OCI-LY1 (cell line): ENCODE measurements around the gene PTGS1.
"Not testable (repeated sequence)": the region's sequence is repeated elsewhere in the genome, so short reads cannot be mapped to it uniquely, and the experiment has no call there.

Source experiments
- H2AFZ ChIP-seq: fragments of 200-600 bp; sonication (generic), shearing (Covaris generic); 2 replicates; pipeline ENCODE4 v1.6.0; 2014; ENCODE audit warnings: antibody characterized with exemption, mild to moderate bottlenecking, low read length
- H3F3A ChIP-seq: fragments of 200-600 bp; sonication (generic), shearing (Covaris generic); 2 replicates; pipeline ENCODE4 v1.6.0; 2014; ENCODE audit warnings: mild to moderate bottlenecking, antibody characterized with exemption, low read length, moderate library complexity; ENCODE audit not compliant: insufficient read depth
- H3K27ac ChIP-seq: fragments of 200-600 bp; sonication (generic); 2 replicates; pipeline ENCODE4 v1.5.1; 2014; ENCODE audit warnings: low read length, mixed run types, mild to moderate bottlenecking, low read depth; ENCODE audit not compliant: poor library complexity, severe bottlenecking
- H3K27me3 ChIP-seq: fragments of 200-600 bp; sonication (generic); 2 replicates; pipeline ENCODE4 v1.6.0; 2014; ENCODE audit warnings: antibody characterized with exemption, mild to moderate bottlenecking, low read length, moderate library complexity; ENCODE audit not compliant: insufficient read depth
- H3K36me3 ChIP-seq: fragments of 200-600 bp; sonication (generic); 2 replicates; pipeline ENCODE4 v1.6.1; 2014; ENCODE audit warnings: mild to moderate bottlenecking, antibody characterized with exemption, low read length, moderate library complexity, mixed read lengths; ENCODE audit not compliant: insufficient read depth
- H3K4me1 ChIP-seq: fragments of 200-600 bp; sonication (generic); 2 replicates; pipeline ENCODE4 v1.5.1; 2014; ENCODE audit warnings: mild to moderate bottlenecking, low read length, moderate library complexity; ENCODE audit not compliant: insufficient read depth, severe bottlenecking
- H3K4me2 ChIP-seq: fragments of 200-600 bp; sonication (generic), shearing (Covaris generic); 2 replicates; pipeline ENCODE4 v1.6.1; 2014; ENCODE audit warnings: low read length
- H3K4me3 ChIP-seq: fragments of 200-600 bp; sonication (generic); 2 replicates; pipeline ENCODE4 v1.5.1; 2014; ENCODE audit warnings: low read length, low read depth, mild to moderate bottlenecking, mixed read lengths; ENCODE audit not compliant: poor library complexity, severe bottlenecking
- H3K79me2 ChIP-seq: fragments of 200-600 bp; shearing (Covaris generic); 2 replicates; pipeline ENCODE4 v1.6.1; 2016; ENCODE audit warnings: mixed run types, low read length, mixed read lengths; ENCODE audit not compliant: insufficient read depth
- H3K9ac ChIP-seq: fragments of 200-600 bp; sonication (generic), shearing (Covaris generic); 2 replicates; pipeline ENCODE4 v1.6.1; 2014; ENCODE audit warnings: mild to moderate bottlenecking, low read length, mixed read lengths
- H3K9me2 ChIP-seq: fragments of 200-600 bp; sonication (generic), shearing (Covaris generic); 2 replicates; pipeline ENCODE4 v1.6.1; 2014; ENCODE audit warnings: low read depth, mild to moderate bottlenecking, low read length, mixed read lengths
- H3K9me3 ChIP-seq: fragments of 200-600 bp; shearing (Covaris generic); 2 replicates; pipeline ENCODE4 v1.6.1; 2014; ENCODE audit warnings: low read length, mixed read lengths
- H4K20me1 ChIP-seq: fragments of 200-600 bp; sonication (generic), shearing (Covaris generic); 2 replicates; pipeline ENCODE4 v1.6.0; 2016; ENCODE audit warnings: mild to moderate bottlenecking, low read length; ENCODE audit not compliant: insufficient read depth
- CTCF ChIP-seq: fragments of 200-600 bp; sonication (generic), shearing (Covaris generic); IDR thresholded peaks from 2 replicates; pipeline ENCODE4 v1.5.1; 2017; ENCODE audit warnings: mild to moderate bottlenecking, antibody characterized with exemption, low read length, moderate library complexity, mixed read lengths
- EZH2 ChIP-seq: fragments of 200-600 bp; sonication (generic), shearing (Covaris generic); IDR thresholded peaks from 2 replicates; pipeline ENCODE4 v1.8.0; 2017; ENCODE audit warnings: borderline replicate concordance, mixed run types, mild to moderate bottlenecking, antibody characterized with exemption, low read length, moderate library complexity, mixed read lengths

Gene PTGS1

GRCh38 chr9:122327175-122327574, 43.6 kb upstream of the PTGS1 start:
- Histone ChIP-seq H3K9me3 (no peaks in the 10 kb centered on the region), H3K9me2 (no peaks in the 10 kb centered on the region), H4K20me1 (no peaks in the 10 kb centered on the region), H3K79me2 (no peaks in the 10 kb centered on the region), H3K4me1 (no peaks in the 10 kb centered on the region), H3K4me2 (no peak overlapping the region), H3K9ac (no peak overlapping the region), H3K4me3 (no peak overlapping the region), H3F3A (no peaks in the 10 kb centered on the region), H3K27me3 (no peaks in the 10 kb centered on the region), H2AFZ (no peak overlapping the region), H3K27ac (no peak overlapping the region), H3K36me3 (peaks cover 25% of the 10 kb centered on the region)
- TF ChIP-seq CTCF = no peak
- no peak for TF ChIP-seq EZH2

- Histone ChIP-seq H3F3A (no peaks in the 10 kb centered on the region), H3K9me2 (no peaks in the 10 kb centered on the region), H4K20me1 (no peaks in the 10 kb centered on the region), H3K4me3 (no peak overlapping the region), H3K9me3 (no peaks in the 10 kb centered on the region), H3K4me1 (no peaks in the 10 kb centered on the region), H3K27me3 (no peaks in the 10 kb centered on the region), H3K36me3 (0 out of 2 replicates have a peak, but pooled peaks cover under 1% of the 10 kb centered on the region), H3K79me2 (no peaks in the 10 kb centered on the region), H3K27ac (no peak overlapping the region), H3K4me2 (no peak overlapping the region), H3K9ac (no peak overlapping the region), H2AFZ (no peak overlapping the region)
- TF ChIP-seq EZH2 (no peak), CTCF (no peak)
Measured at GRCh38 chr9:122329597-122329996, 41.2 kb upstream of the PTGS1 start.

GRCh38 chr9:122330466-122330865, 40.4 kb upstream of the PTGS1 start:
- H3K4me1 ChIP-seq, H3K9me3 ChIP-seq, H3K4me2 ChIP-seq, H3K4me3 ChIP-seq, H3F3A ChIP-seq, H3K27ac ChIP-seq, H4K20me1 ChIP-seq, H3K9me2 ChIP-seq, H3K36me3 ChIP-seq, H3K79me2 ChIP-seq, H2AFZ ChIP-seq, H3K9ac ChIP-seq, H3K27me3 ChIP-seq: not testable (repeated sequence)

GRCh38 chr9:122331523-122331927, 39.3 kb upstream of the PTGS1 start:
- TF ChIP-seq EZH2 = no peak
- no peak for TF ChIP-seq CTCF
- no peaks in the 10 kb centered on the region for H3F3A ChIP-seq
- no peaks in the 10 kb centered on the region for H3K79me2 ChIP-seq
- H3K27ac ChIP-seq = no peak overlapping the region
- H3K9ac ChIP-seq = no peak overlapping the region
- no peaks in the 10 kb centered on the region for H3K27me3 ChIP-seq
- no peak overlapping the region for H3K4me3 ChIP-seq
- H3K9me3 ChIP-seq = no peaks in the 10 kb centered on the region
- H3K4me2 ChIP-seq = no peak overlapping the region
- H3K4me1 ChIP-seq = peaks cover under 1% of the 10 kb centered on the region
- no peaks in the 10 kb centered on the region for H3K36me3 ChIP-seq
- no peak overlapping the region for H2AFZ ChIP-seq
- H3K9me2 ChIP-seq = no peaks in the 10 kb centered on the region
- no peaks in the 10 kb centered on the region for H4K20me1 ChIP-seq
